ENCODE data around the gene CNKSR2. TPM values are rescaled to one million over a fixed set of nuclear protein-coding genes. Genes with fewer than 3 reads are reported as not detected.
"Not testable (repeated sequence)": the region's sequence is repeated elsewhere in the genome, so short reads cannot be mapped to it uniquely, and the experiment has no call there.

The CNKSR2 gene
- total and polyA plus RNA-seq, 4 donors: 0.55 to 3.3 (median 2.0) TPM

DNA sequence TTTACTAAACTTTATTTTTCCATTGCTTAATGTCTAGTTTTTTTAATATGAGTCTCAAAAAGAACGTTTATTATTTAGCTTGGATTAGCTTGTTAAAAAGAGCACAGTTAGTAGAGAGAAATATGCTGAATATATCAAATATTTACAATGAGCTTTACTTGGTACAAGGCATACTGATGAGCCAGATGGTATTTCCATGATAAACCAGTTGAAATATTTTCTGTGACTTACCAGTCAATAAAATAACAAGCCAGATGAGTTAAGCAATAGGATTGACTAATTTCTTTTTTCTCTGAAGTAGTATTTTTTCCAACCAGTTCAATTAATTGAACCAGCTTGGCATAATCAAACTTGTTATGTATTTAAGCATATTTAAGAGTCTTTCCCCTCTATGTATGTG, 149.8 kb downstream of the CNKSR2 start:
- Histone ChIP-seq H3K4me1 (ENCODE audit: control insufficient read depth in 4 of 4, insufficient read depth in 4 of 4, low read length in 3 of 4) (no peaks in the 10 kb centered on the region), H3K27ac (ENCODE audit: low read depth in 1 of 2, low read length in 2 of 2) (no peak overlapping the region), H3K4me3 (ENCODE audit: low read depth in 1 of 3, low read length in 3 of 3) (no peak overlapping the region), H3K36me3 (ENCODE audit: control insufficient read depth in 4 of 4, insufficient read depth in 3 of 4, low read depth in 1 of 4, low read length in 3 of 4) (no peaks in the 10 kb centered on the region), H3K27me3 (ENCODE audit: control insufficient read depth in 4 of 4, insufficient read depth in 4 of 4, low read length in 3 of 4) (no peaks in the 10 kb centered on the region), H3K9me3 (ENCODE audit: control insufficient read depth in 4 of 4, low read length in 3 of 4) (no peaks in the 10 kb centered on the region), H3K9ac (ENCODE audit: low read depth in 1 of 2, low read length in 2 of 2) (no peak overlapping the region)
- WGBS: 72% methylated on average over 1 of the region's 1 CpG
- TF ChIP-seq JUND (IDR thresholded peaks at IDR 0.05) (no peak), FOXA1 (IDR thresholded peaks at IDR 0.05) (no peak), RAD21 (IDR thresholded peaks at IDR 0.05) (no peak), EGR1 (IDR thresholded peaks at IDR 0.05; ENCODE audit: low read depth in 2 of 2) (no peak), GABPA (IDR thresholded peaks at IDR 0.05 in 1 of 2, conservative IDR thresholded peaks at IDR 0.05 in 1 of 2) (no peak), NR2F2 (IDR thresholded peaks at IDR 0.05) (no peak), SP1 (IDR thresholded peaks at IDR 0.05) (no peak), RXRA (IDR thresholded peaks at IDR 0.05) (no peak)
- TF ChIP-seq, protein P1, sequence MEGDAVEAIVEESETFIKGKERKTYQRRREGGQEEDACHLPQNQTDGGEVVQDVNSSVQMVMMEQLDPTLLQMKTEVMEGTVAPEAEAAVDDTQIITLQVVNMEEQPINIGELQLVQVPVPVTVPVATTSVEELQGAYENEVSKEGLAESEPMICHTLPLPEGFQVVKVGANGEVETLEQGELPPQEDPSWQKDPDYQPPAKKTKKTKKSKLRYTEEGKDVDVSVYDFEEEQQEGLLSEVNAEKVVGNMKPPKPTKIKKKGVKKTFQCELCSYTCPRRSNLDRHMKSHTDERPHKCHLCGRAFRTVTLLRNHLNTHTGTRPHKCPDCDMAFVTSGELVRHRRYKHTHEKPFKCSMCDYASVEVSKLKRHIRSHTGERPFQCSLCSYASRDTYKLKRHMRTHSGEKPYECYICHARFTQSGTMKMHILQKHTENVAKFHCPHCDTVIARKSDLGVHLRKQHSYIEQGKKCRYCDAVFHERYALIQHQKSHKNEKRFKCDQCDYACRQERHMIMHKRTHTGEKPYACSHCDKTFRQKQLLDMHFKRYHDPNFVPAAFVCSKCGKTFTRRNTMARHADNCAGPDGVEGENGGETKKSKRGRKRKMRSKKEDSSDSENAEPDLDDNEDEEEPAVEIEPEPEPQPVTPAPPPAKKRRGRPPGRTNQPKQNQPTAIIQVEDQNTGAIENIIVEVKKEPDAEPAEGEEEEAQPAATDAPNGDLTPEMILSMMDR (IDR thresholded peaks at IDR 0.05; ENCODE audit: low read depth, low read length, missing input control): no peak
- TF ChIP-seq, protein P2, sequence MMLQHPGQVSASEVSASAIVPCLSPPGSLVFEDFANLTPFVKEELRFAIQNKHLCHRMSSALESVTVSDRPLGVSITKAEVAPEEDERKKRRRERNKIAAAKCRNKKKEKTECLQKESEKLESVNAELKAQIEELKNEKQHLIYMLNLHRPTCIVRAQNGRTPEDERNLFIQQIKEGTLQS (IDR thresholded peaks at IDR 0.05): no peak
- no peak for DNase-seq (ENCODE audit: low spot score)

DNA sequence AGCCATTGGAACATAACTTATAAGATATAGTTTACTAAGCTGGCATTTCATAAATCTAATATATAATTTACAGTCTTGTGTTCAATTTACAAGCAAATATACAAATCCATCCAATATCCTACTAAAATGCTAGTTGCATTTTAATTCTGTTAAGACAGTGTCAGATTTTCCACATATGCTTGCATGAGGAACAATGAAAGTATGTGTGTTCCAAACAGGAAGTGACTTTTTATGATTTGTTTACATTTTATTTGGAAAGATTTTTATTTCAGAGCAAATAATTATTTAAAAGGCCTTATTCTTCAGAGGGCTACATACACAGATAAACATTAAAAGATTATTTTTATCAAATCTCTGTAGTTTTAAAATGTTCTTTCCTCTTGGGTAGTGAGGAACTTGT, 153.9 kb downstream of the CNKSR2 start:
- no peaks in the 10 kb centered on the region for H3K36me3 ChIP-seq (ENCODE audit: control insufficient read depth in 4 of 4, insufficient read depth in 3 of 4, low read depth in 1 of 4, low read length in 3 of 4)
- H3K9me3 ChIP-seq (ENCODE audit: control insufficient read depth in 4 of 4, low read length in 3 of 4): no peaks in the 10 kb centered on the region
- no peak for TF ChIP-seq YY1 (IDR thresholded peaks at IDR 0.05)
- no peak for TF ChIP-seq FOXA2 (IDR thresholded peaks at IDR 0.05)
- no peak for TF ChIP-seq EGR1 (IDR thresholded peaks at IDR 0.05; ENCODE audit: low read depth in 2 of 2)
- H3K27ac ChIP-seq (ENCODE audit: low read depth in 1 of 2, low read length in 2 of 2): no peak overlapping the region
- no peak overlapping the region for H3K4me3 ChIP-seq (ENCODE audit: low read depth in 1 of 3, low read length in 3 of 3)
- H3K4me1 ChIP-seq (ENCODE audit: control insufficient read depth in 4 of 4, insufficient read depth in 4 of 4, low read length in 3 of 4): no peaks in the 10 kb centered on the region
- H3K9ac ChIP-seq (ENCODE audit: low read depth in 1 of 2, low read length in 2 of 2): no peak overlapping the region
- DNase-seq (ENCODE audit: low spot score): no peak
- no peaks in the 10 kb centered on the region for H3K27me3 ChIP-seq (ENCODE audit: control insufficient read depth in 4 of 4, insufficient read depth in 4 of 4, low read length in 3 of 4)

DNA sequence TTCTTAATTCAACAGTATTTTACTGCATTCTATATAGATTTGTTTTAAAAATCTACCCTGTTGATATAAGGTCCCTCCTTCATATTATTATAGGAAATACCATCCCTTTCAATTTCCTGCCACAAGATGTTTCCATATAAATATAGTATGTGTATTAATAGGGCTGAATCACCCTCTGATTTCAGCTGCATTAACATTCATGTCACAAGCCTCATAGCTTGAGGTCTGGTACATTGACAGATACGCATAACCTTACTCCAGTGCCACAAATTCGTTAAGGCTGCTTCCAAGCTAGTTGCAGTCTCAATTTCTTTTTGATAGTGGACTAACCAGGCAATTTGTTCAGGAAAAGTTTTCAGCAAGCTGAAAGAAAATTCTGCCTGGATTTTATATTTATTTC, 155.6 kb downstream of the CNKSR2 start:
- no peaks in the 10 kb centered on the region for H3K27me3 ChIP-seq (ENCODE audit: control insufficient read depth in 4 of 4, insufficient read depth in 4 of 4, low read length in 3 of 4)
- WGBS: 85% methylated on average over 2 of the region's 2 CpGs
- no peaks in the 10 kb centered on the region for H3K4me1 ChIP-seq (ENCODE audit: control insufficient read depth in 4 of 4, insufficient read depth in 4 of 4, low read length in 3 of 4)
- H3K4me3 ChIP-seq (ENCODE audit: low read depth in 1 of 3, low read length in 3 of 3): no peak overlapping the region
- DNase-seq (ENCODE audit: low spot score): no peak
- no peak for TF ChIP-seq JUND (IDR thresholded peaks at IDR 0.05)
- TF ChIP-seq FOXA2 (IDR thresholded peaks at IDR 0.05): no peak
- no peak for TF ChIP-seq FOXA1 (IDR thresholded peaks at IDR 0.05)
- TF ChIP-seq, protein P2 (IDR thresholded peaks at IDR 0.05): no peak
- no peaks in the 10 kb centered on the region for H3K9me3 ChIP-seq (ENCODE audit: control insufficient read depth in 4 of 4, low read length in 3 of 4)
- no peak overlapping the region for H3K9ac ChIP-seq (ENCODE audit: low read depth in 1 of 2, low read length in 2 of 2)
- no peaks in the 10 kb centered on the region for H3K36me3 ChIP-seq (ENCODE audit: control insufficient read depth in 4 of 4, insufficient read depth in 3 of 4, low read depth in 1 of 4, low read length in 3 of 4)
- no peak overlapping the region for H3K27ac ChIP-seq (ENCODE audit: low read depth in 1 of 2, low read length in 2 of 2)

DNA sequence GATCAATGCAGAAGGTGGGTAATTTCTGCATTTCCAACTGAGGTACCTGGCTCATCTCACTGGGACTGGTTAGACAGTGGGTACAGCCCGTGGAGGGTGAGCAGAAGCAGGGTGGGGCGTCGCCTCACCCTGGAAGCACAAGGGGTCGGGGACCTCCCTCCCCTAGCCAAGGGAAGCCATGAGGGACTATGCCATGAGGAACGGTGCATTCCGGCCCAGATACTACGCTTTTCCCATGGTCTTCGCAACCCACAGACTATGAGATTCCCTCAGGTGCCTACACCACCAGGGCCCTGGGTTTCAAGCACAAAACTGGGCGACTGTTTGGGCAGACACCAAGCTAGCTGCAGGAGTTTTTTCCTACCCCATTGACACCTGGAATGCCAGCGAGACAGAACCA, 170.4 kb downstream of the CNKSR2 start:
- H3K36me3 ChIP-seq (ENCODE audit: control insufficient read depth in 4 of 4, insufficient read depth in 3 of 4, low read depth in 1 of 4, low read length in 3 of 4); H3K27ac ChIP-seq (ENCODE audit: low read depth in 1 of 2, low read length in 2 of 2); DNase-seq (ENCODE audit: low spot score); H3K4me3 ChIP-seq (ENCODE audit: low read depth in 1 of 3, low read length in 3 of 3); H3K9ac ChIP-seq (ENCODE audit: low read depth in 1 of 2, low read length in 2 of 2); H3K4me1 ChIP-seq (ENCODE audit: control insufficient read depth in 4 of 4, insufficient read depth in 4 of 4, low read length in 3 of 4); H3K9me3 ChIP-seq (ENCODE audit: control insufficient read depth in 4 of 4, low read length in 3 of 4); H3K27me3 ChIP-seq (ENCODE audit: control insufficient read depth in 4 of 4, insufficient read depth in 4 of 4, low read length in 3 of 4): not testable (repeated sequence)
- 92% methylated on average over 10 of the region's 10 CpGs for whole genome bisulfite sequencing
